IPS-NIHi7 (cell line): ENCODE data around the gene NEFH.

ENCODE experiments used
- DNase-seq: peaks from one replicate; pipeline ENCODE4 v3.0.0; 2012; ENCODE audit warnings: mixed read lengths; ENCODE audit errors: extremely low spot score

Gene NEFH

DNA sequence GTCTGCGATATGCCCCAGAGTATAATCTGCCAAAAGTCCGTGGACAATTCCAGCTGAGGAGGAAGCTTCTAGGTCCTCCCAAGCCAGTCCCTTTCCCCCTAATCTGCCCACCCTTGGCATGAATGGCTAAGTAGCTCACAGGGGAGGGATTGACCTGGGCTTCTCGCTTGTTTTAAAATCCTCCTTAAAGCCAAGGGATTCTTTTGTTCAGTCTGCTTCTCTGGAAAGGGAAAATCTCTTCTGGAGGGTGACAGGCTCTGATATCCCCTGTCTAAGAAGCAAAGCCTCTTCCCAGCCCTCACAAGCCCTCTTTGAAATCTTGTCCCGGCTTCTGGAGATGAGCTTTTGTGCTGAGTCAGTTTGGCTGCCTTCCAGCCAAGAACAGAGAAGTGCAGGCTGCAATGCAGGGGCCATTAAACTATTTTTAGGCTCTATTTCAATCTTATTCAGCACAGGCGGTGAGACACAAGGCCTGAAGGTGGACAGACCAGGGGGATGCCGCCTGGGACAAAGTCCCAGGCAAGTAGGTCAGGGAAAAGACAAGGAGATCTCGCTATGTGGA, 23.9 kb downstream of the NEFH start:
- DNase-seq: no peak

DNA sequence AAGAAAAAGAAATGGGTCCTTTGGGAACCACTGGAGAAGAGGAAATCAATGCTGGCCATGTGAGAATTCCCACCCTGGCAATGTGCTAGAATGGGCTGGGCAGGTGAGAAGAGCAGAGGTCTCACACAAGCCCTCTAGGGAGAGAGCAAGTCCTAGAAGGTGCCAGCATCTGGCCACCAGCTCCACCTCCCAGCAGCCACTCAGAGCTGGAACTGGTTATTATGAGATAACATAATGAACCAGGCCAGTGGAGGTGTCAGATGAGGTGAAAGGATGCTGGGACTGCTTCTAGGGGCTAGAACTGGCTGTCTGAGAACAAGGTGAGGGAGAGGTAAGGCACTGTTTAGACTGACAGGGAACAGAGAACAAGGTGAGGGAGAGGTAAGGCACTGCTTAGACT, 29.3 kb downstream of the NEFH start:
- DNase-seq: no peak

DNA sequence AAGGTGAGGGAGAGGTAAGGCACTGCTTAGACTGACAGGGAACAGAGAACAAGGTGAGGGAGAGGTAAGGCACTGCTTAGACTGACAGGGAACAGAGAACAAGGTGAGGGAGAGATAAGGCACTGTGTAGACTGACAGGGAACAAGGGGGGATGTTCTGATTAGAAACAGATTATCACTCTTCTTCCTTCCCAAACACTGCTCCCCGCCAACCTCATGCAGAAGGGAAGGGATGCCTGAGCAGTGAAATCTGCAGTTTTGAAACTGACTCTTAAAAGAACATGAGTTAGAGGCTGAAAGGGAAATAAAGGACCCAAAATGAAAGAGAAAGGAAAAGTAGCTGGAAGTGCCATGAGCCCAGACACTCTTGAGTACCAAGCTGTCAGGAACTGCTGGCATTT, 29.8 kb downstream of the NEFH start:
- DNase-seq: no peak

DNA sequence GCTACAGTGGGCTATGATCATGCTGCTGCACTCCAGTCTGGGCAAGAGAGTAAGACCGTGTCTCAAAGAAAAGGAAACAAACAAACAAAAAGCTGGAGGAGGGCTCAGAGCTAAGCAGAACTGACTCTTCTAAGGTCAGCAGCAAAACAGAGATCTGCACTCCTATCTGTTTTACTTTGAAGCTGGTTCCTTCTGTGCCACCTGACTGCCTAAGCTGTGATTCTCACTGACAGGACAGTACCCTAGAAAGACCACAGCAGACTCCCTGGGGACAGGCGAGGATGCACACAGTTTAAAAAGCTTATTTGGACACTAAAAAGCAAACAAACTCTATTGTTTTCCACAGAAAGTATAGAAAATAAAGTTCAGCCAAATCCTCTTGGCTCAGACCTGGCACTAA, 30.5 kb downstream of the NEFH start:
- DNase-seq: no peak

DNA sequence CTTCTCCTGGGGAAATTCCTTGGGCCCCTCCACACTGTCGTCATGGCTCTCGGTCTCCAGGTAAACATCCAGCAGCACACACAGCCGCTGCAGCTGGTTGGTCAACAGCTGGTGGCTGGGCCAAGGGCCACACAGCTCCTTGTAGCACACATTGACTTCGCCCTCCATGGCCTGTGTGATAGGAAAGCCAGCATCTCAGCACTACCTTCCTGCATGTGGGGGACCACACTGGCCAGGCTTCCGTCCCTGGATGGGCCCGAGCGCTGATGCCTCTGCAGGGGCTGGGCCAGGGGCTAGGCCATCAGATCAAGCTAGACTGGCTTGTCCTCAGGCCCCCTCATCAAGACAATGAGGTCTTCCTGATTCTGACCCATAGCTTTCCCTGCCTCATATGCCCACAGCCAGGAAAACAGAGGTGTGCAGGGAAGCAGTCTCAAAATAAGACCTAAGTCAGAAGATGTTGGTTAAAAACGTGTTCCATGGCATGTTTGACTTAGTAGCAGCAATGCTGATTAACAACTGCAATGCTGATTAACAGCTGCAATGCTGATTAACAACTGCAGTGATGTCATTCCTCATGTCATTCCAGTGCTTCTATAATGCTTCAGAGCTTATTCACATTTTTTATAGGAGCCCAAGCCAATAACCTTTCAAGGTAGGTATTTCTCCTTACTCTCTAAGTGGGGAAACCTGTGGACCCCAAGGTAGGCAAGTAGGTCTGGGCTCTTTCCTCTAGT, 31.3 kb downstream of the NEFH start:
- no peak for DNase-seq

DNA sequence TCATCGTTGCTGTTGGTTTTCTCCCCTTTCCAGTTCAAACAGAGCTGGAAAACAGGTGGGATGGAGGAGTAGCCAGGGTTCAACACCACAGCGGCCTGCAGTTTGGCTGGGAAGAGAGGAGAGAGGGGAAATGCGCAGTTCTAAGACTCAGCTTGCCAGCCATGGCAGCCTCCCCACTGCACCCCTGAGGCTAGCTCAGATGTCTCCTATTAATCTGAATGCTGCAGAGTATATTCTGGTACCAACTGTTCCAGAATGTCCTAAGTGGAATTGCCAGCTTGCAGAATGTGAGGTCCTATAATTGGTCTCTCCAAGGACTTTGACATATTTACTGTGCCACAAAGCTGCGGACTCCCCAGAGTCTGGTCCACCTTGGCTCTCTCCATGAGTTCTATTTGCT, 32.0 kb downstream of the NEFH start:
- no peak for DNase-seq

DNA sequence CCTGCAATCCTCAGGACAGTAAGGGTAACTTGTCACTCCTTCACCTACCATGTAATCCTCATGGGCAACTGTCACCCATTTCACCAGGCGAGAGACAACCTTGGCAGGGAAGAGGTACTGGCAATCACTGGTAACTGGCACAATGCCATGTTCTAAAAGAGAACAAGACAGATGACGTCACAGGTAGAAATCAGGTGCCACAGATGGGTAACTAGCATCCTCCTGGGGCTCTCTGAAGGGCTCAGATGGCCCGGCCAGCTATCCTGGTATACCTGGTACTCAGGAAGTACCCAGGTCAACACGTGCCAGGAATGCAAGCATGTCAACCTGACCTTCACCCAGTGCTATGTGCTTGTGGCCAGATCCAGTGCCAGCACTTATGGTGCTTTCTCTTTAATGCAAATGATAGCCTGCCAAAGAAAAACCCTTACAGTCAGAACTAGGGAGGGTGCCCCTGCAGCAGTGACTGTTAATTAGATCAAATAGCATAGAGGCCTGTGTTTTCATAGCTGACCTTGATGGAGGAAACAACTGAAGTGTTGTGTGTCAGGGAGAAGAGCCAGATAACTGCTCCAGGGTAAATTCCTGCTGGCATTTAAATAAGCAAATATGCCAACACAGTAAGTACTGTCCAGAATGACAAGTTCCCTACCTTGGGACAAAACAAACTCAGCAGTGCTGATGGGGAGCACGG, 37.3 kb downstream of the NEFH start:
- DNase-seq: no peak

DNA sequence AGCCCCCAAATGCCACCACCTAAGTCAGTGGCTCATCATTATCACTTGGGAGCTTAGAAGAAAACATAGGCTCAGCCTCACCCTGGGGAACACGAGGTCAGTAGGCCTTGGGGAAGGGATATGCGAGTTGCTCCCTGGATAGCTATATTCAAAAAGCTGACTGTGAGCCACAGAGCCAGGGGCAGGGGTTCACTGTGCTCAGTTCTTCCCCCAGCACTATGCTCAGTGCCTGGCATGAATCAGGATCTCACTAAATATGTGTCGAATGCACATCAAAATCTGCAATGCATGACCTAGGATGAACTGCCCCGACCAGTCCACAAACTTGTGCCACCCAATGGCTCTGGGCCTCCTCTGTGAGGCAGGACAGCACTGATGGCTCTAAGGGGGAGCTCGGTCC, 38.4 kb downstream of the NEFH start:
- DNase-seq: no peak

DNA sequence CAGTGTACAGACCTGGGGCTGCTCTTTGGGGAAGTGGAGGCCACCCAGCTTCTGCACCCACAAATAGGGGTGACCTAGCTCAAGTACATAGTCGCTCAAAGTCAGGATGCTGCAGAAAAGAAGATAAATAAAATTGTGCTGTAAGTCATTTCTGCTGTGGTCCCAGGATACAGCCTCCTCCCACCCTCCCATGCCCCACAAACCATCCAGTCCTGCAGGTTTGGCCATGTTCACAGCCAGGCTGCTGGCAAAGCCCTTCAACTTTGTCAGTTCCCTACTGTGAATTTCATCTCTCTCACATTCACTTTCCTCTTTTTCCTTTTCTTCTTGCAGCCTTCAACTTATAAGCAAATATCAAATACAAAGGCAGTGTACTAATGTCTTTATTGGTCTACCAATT, 40.0 kb downstream of the NEFH start:
- no peak for DNase-seq

DNA sequence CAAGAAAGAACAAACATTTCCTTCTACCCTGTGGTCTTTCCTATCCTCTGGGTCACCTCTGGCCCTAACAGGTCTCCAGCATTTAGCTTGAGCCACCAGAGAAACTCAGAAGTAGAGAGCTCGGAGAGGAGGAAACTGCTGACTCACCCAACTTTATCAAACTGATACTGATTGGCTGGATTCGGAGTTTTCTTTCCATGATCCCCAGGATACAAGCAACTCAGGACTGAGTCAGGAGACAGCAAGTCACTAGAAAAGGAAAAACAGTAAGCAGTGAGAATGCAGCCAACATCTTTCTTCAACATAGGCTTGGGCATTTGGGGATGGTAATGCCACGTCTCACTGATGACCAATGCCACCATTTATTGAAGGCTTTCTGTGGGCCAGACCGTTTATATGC, 40.8 kb downstream of the NEFH start:
- no peak for DNase-seq

DNA sequence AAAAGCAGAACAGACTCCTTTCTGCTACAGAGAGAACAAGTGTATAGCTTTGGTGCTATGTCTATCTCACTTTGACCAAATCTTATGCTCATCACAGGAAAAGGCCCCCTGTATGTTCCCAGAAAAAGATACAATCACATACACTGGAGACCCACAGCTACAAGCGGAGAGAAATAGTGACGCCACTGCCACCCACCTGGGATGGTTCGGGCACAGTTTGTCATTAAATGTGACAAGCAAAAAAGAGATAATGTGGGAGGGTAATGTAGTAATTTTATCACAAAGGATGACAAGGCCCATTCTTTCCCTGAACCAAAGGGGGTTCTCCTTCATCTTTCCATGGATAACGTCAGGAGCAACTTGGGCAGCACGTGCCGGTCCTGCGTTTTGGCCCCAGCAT, 41.5 kb downstream of the NEFH start:
- no peak for DNase-seq

DNA sequence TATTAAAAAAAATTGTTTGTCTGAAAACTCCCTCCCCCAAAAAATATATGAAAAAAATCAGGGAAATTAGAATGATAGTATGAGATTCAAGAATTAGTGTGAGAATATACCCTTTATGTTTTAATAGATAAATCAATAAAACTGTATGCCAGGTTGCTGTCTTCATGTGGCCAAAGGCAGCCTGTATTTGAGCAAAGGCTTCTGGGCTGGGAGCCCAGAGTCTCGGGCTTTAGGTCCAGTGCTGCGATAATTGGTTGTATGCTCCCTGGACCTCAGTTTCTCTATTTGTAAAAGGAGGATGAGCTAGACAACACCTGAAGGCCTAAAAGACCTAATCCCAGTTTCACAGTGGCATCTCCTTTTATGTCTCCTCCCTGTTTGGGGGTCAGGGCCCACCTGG, 43.7 kb downstream of the NEFH start:
- DNase-seq: no peak

DNA sequence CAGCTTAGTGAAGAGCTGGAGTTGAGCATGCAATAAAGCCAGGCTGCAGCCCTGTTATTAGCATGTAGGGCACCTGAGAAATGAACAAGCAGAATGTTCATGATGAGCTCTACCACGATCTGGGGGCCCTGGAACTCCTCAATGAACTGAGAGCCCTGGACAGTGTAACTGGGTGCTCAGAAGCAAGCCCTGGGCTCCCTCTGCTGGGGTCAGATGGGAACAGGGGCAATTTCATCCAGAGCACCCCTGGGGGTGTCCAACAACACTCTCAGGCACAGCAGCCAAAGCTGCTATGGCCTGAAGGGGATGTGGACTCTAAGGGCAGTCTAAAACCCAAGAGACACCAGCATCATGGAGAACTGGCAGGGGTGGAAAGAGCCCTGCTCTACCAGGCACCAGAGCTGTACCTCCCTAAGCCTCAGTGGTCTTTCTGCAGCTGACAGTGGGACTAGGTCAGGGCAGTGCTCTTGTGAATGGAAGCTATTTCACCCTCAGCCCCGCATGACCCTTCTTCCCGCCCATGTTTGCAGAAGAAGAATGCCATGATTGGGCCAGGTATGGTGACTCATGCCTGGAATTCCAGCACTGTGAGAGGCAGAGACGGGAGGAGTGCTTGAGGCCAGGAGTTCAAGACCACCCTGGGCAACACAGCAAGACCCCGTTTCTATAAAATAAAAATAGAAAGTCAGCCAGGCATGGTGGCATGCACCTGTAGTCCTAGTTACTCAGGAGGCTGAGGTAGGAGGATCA, 44.6 kb downstream of the NEFH start:
- peak; percentile 67 for DNase-seq

DNA sequence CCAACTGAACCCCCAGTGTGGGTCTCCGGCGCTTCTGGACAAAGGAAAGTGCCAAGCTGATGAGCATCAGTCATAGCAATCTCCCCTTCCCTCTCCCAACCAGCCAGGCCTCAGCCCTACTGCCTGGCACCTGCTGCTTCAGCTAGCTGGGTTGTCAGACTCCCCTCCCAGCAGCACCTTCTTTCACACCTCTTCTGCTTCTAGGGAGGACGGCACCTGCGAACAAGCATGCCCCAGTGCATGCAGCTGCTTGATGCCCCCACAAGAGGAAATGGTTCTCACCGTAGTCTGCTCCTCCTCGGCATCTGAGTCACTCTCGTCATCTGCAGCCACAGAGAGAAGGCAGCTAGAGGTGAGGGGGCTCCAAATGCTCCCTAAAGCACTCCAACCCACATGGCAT, 48.1 kb downstream of the NEFH start:
- DNase-seq: no peak

DNA sequence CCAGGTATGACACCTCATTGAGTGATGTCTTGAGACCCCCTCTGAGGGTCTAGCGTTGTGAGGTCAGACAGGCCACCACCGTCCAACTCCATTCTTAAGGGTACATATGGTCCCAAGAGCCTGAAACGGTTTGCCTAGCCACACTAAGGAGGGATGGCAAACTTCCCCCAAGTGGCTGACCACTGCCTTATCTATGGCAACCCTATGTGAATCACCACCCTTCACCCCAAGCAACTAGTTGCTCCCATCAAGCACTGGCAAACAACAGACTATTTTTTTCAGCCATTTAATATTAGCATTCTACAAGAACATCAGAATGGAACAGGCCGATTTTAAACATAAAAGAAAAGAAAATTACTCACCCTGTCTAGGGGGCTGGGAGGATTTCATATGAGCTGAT, 50.7 kb downstream of the NEFH start:
- no peak for DNase-seq

DNA sequence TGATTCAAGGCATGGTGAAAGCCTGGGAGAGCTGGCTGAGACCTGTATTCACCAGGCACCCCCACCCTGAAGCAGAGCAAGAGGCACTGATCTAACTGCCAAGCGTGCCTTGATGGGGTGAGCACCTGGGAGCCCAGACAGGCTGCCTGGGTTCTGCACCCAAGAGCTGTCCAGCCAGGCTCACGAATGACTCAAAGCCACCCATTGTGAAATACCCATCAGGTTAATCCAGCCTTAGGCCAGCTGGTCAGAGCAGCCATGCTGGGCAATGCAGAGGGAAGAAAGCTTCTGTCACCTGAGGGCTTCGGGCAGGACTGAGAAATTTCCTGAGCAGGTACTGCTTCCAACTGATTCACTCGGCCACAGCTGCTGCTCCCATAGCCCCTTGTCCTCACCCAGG, 51.4 kb downstream of the NEFH start:
- no peak for DNase-seq

DNA sequence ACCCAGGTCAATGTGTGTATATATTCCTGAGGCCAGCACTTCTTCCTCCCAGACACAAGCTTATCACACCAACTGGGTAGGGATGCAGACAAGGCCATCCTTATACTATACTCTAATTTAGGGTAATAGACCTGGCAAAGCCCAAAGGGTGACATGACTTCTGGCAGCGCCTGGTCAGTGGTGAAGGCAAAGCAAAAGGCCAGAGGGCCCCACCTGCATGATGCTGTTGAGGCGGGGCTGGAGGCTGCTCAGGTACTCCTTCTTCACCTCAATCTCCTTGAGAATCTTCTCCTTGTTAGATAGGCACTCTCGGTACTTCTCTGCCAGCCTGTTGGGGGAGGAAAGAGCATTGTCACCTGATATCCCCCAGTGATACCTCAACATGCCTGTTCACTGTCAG, 56.4 kb downstream of the NEFH start:
- no peak for DNase-seq

DNA sequence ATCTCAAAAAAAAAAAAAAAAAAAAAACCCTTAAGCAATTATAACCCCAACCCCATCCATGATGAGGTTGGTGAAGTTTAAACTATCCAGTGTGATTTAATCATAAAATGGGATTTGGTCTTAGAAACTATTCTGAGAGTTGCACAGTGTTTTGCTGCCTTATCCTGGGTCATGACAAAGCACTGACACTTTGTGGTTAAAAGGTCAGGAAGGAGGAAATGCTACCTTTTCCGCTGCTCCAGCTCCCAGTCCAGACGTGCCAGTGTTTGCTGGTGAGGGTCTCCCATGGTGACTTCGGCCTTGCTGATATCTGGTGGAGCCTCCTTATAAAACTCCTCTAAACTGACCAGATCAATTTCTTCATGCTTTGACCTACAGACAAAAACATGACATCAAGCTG, 59.1 kb downstream of the NEFH start:
- DNase-seq: no peak
